SK-N-MC (cell line): ENCODE measurements around the gene AUTS2.
"Not testable (repeated sequence)": the region's sequence is repeated elsewhere in the genome, so short reads cannot be mapped to it uniquely, and the experiment has no call there.

Source experiments
- DNase-seq: peaks from one replicate; pipeline ENCODE4 v3.0.0-alpha.2; 2011; ENCODE audit warnings: low read depth, low spot score
- H3K27ac ChIP-seq: fragments of 200-600 bp; sonication (generic); 2 replicates; pipeline ENCODE4 v1.5.1; 2016; ENCODE audit warnings: mixed run types
- H3K36me3 ChIP-seq: fragments of 200-600 bp; sonication (generic); 2 replicates; pipeline ENCODE4 v1.6.1; 2017; ENCODE audit warnings: antibody characterized with exemption, low read length, mixed read lengths; ENCODE audit not compliant: insufficient read depth
- H3K4me3 ChIP-seq: fragments of 200-600 bp; sonication (generic); 2 replicates; pipeline ENCODE4 v1.5.1; 2016
- H3K9ac ChIP-seq: fragments of 200-600 bp; sonication (generic); 2 replicates; pipeline ENCODE4 v1.8.0; 2017; ENCODE audit warnings: mixed run types, mixed read lengths; ENCODE audit not compliant: insufficient read length
- H3K9me3 ChIP-seq: fragments of 200-600 bp; sonication (generic); 2 replicates; pipeline ENCODE4 v1.6.1; 2017; ENCODE audit warnings: low read depth, mild to moderate bottlenecking, antibody characterized with exemption, low read length, moderate library complexity, mixed read lengths
- EZH2 ChIP-seq: fragments of 200-600 bp; sonication (generic); IDR thresholded peaks from one replicate; pipeline ENCODE4 v1.6.1; 2017; ENCODE audit warnings: antibody characterized with exemption
- FOXP2 ChIP-seq: optimal IDR thresholded peaks from 2 replicates; pipeline ENCODE3; 2011; ENCODE audit warnings: mild to moderate bottlenecking, moderate library complexity; ENCODE audit not compliant: insufficient read depth; ENCODE audit errors: extremely low read length, control extremely low read depth
- POLR2AphosphoS5 ChIP-seq: IDR thresholded peaks from 2 replicates; pipeline ENCODE4 v1.6.1; 2012; ENCODE audit warnings: mild to moderate bottlenecking, low read depth, low read length, borderline replicate concordance

AUTS2 gene

GRCh38 chr7:70594170-70594569, 995.9 kb downstream of the AUTS2 start:
- Histone ChIP-seq H3K9ac (no peak overlapping the region), H3K4me3 (no peak overlapping the region), H3K27ac (no peak overlapping the region), H3K9me3 (no peaks in the 10 kb centered on the region), H3K36me3 (no peaks in the 10 kb centered on the region)
- TF ChIP-seq EZH2 (no peak), FOXP2 (no peak), POLR2AphosphoS5 (no peak)
- no peak for DNase-seq

GRCh38 chr7:70594885-70595284, 996.6 kb downstream of the AUTS2 start:
- not testable (repeated sequence) for H3K36me3 ChIP-seq, H3K27ac ChIP-seq, H3K9me3 ChIP-seq, H3K4me3 ChIP-seq, DNase-seq, H3K9ac ChIP-seq

- no peak for DNase-seq
- no peak overlapping the region for H3K27ac ChIP-seq
- H3K36me3 ChIP-seq, result no peaks in the 10 kb centered on the region
- H3K9me3 ChIP-seq, result no peaks in the 10 kb centered on the region
- H3K9ac ChIP-seq, result no peak overlapping the region
- peak overlapping the region; percentile 58 for H3K4me3 ChIP-seq
- no peak for TF ChIP-seq POLR2AphosphoS5
- TF ChIP-seq FOXP2, result no peak
- TF ChIP-seq EZH2, result no peak
Observed at GRCh38 chr7:70595370-70595754, 997.1 kb downstream of the AUTS2 start.

- Histone ChIP-seq H3K4me3 (peak overlapping the region; percentile 58), H3K9ac (no peak overlapping the region), H3K27ac (no peak overlapping the region), H3K36me3 (no peaks in the 10 kb centered on the region), H3K9me3 (no peaks in the 10 kb centered on the region)
- no peak for DNase-seq
- TF ChIP-seq FOXP2 (no peak), EZH2 (no peak), POLR2AphosphoS5 (no peak)
Observed at GRCh38 chr7:70595755-70596597, 997.7 kb downstream of the AUTS2 start.

GRCh38 chr7:70596598-70596913, 998.3 kb downstream of the AUTS2 start:
- H3K27ac ChIP-seq, result no peak overlapping the region
- TF ChIP-seq POLR2AphosphoS5, result no peak
- no peak for TF ChIP-seq FOXP2
- no peak for TF ChIP-seq EZH2
- H3K9ac ChIP-seq, result no peak overlapping the region
- H3K9me3 ChIP-seq, result no peaks in the 10 kb centered on the region
- no peak for DNase-seq
- no peak overlapping the region; the same call in 1 of the 2 replicates for H3K4me3 ChIP-seq
- no peaks in the 10 kb centered on the region for H3K36me3 ChIP-seq

- Histone ChIP-seq H3K36me3 (no peaks in the 10 kb centered on the region), H3K27ac (no peak overlapping the region), H3K9ac (no peak overlapping the region), H3K9me3 (no peaks in the 10 kb centered on the region), H3K4me3 (no peak overlapping the region)
- TF ChIP-seq POLR2AphosphoS5 (no peak), EZH2 (no peak), FOXP2 (no peak)
- no peak for DNase-seq
Observed at GRCh38 chr7:70597066-70597465, 998.8 kb downstream of the AUTS2 start.

GRCh38 chr7:70598976-70599375, 1000.7 kb downstream of the AUTS2 start:
- H3K36me3 ChIP-seq, result no peaks in the 10 kb centered on the region
- no peak overlapping the region for H3K9ac ChIP-seq
- no peak for DNase-seq
- H3K4me3 ChIP-seq, result no peak overlapping the region
- no peaks in the 10 kb centered on the region for H3K9me3 ChIP-seq
- H3K27ac ChIP-seq, result no peak overlapping the region
- TF ChIP-seq FOXP2, result no peak
- no peak for TF ChIP-seq POLR2AphosphoS5
- no peak for TF ChIP-seq EZH2

- H3K36me3 ChIP-seq, result no peaks in the 10 kb centered on the region
- H3K27ac ChIP-seq, result no peak overlapping the region
- DNase-seq, result no peak
- no peak overlapping the region for H3K9ac ChIP-seq
- H3K4me3 ChIP-seq, result no peak overlapping the region
- no peaks in the 10 kb centered on the region for H3K9me3 ChIP-seq
- TF ChIP-seq FOXP2 (no peak), POLR2AphosphoS5 (no peak), EZH2 (no peak)
Observed at GRCh38 chr7:70599446-70600190, 1001.3 kb downstream of the AUTS2 start.

GRCh38 chr7:70600993-70601392, 1002.7 kb downstream of the AUTS2 start:
- TF ChIP-seq POLR2AphosphoS5, result no peak
- no peak for TF ChIP-seq EZH2
- no peak for TF ChIP-seq FOXP2
- H3K9me3 ChIP-seq, result no peaks in the 10 kb centered on the region
- no peak overlapping the region for H3K9ac ChIP-seq
- H3K36me3 ChIP-seq, result no peaks in the 10 kb centered on the region
- H3K27ac ChIP-seq, result no peak overlapping the region
- no peak overlapping the region for H3K4me3 ChIP-seq
- no peak for DNase-seq

GRCh38 chr7:70602117-70602516, 1003.8 kb downstream of the AUTS2 start:
- TF ChIP-seq EZH2 (no peak), POLR2AphosphoS5 (no peak), FOXP2 (no peak)
- H3K4me3 ChIP-seq, result no peak overlapping the region
- H3K27ac ChIP-seq, result no peak overlapping the region
- H3K36me3 ChIP-seq, result no peaks in the 10 kb centered on the region
- no peaks in the 10 kb centered on the region for H3K9me3 ChIP-seq
- no peak overlapping the region for H3K9ac ChIP-seq
- DNase-seq, result no peak
